BE2C (cell line): Measurements from ENCODE around the gene TRIM27.

Source experiments
- DNase-seq: peaks from one replicate; pipeline ENCODE4 v3.0.0-alpha.2; 2020
- H3K27me3 ChIP-seq: fragments of 250-450 bp; sonication (Bioruptor Pico); 2 replicates; pipeline ENCODE4 v1.5.1; 2020; ENCODE audit warnings: mild to moderate bottlenecking
- H3K36me3 ChIP-seq: fragments of 250-450 bp; sonication (Bioruptor Pico); 2 replicates; pipeline ENCODE4 v1.5.1; 2020; ENCODE audit warnings: mild to moderate bottlenecking
- H3K4me1 ChIP-seq: fragments of 250-450 bp; sonication (Bioruptor Pico); 2 replicates; pipeline ENCODE4 v1.5.1; 2020
- H3K4me3 ChIP-seq: 2 replicates; pipeline ENCODE4 v1.5.1; 2011; ENCODE audit warnings: low read depth, low read length
- H3K9me3 ChIP-seq: fragments of 250-450 bp; sonication (Bioruptor Pico); 2 replicates; pipeline ENCODE4 v1.5.1; 2020
- TF ChIP-seq, protein P1 (sequence below): IDR thresholded peaks from 2 replicates; pipeline ENCODE4 v1.5.1; 2012; ENCODE audit warnings: mild to moderate bottlenecking, low read depth, low read length

TRIM27 gene

GRCh38 chr6:28897369-28897745 lies 26.4 kb downstream of the TRIM27 start:
- H3K9me3 ChIP-seq, result no peaks in the 10 kb centered on the region
- peak overlapping the region; percentile 83 for H3K4me3 ChIP-seq
- H3K36me3 ChIP-seq, result peaks cover 16% of the 10 kb centered on the region
- no peaks in the 10 kb centered on the region for H3K27me3 ChIP-seq
- TF ChIP-seq, protein P1, sequence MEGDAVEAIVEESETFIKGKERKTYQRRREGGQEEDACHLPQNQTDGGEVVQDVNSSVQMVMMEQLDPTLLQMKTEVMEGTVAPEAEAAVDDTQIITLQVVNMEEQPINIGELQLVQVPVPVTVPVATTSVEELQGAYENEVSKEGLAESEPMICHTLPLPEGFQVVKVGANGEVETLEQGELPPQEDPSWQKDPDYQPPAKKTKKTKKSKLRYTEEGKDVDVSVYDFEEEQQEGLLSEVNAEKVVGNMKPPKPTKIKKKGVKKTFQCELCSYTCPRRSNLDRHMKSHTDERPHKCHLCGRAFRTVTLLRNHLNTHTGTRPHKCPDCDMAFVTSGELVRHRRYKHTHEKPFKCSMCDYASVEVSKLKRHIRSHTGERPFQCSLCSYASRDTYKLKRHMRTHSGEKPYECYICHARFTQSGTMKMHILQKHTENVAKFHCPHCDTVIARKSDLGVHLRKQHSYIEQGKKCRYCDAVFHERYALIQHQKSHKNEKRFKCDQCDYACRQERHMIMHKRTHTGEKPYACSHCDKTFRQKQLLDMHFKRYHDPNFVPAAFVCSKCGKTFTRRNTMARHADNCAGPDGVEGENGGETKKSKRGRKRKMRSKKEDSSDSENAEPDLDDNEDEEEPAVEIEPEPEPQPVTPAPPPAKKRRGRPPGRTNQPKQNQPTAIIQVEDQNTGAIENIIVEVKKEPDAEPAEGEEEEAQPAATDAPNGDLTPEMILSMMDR, result no peak
- no peaks in the 10 kb centered on the region for H3K4me1 ChIP-seq
- DNase-seq, result no peak

DNA sequence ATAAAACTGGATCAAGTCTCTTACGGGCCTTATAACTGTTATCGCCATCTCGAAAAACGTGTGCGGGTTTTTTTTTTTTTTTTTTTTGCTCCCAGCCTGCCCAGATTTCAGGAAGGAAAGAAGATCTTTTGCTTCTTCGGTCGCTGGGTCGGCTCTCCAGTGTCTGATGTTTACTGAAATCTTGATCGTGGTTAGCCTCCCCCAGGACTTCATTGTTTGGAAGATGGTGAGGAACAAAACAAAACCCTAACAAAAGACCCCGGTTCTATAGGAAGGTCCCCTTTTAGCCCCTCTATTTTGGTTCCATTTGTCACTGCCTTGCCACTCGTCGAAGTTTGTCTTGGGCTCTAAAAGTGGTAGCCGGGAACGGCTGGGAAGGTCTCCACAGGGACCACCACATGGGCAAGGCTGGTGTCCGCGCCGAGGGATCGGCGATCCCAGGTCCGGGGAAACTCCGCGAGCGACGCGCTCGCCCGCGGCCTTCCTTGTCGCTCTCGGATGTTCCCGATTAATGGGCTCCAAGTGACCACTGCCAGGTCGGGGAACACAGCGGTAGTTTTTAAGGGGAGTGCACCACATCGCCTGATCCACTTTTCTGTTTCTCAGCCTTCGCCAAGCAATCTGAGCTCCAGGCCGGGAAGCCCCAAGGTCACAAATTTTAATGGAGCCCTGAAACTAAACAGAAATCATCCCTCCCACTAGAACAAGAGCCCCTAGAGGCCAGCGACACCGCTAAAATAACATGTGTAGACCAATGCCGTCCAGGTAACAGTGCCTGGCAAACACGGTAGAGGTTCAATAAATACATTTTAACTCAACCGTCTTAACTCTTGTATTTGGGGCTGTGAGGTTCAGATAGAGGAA lies 27.0 kb downstream of the TRIM27 start:
- Histone ChIP-seq H3K4me1 (no peaks in the 10 kb centered on the region), H3K4me3 (peak overlapping the region; percentile 83), H3K27me3 (no peaks in the 10 kb centered on the region), H3K9me3 (no peaks in the 10 kb centered on the region), H3K36me3 (peaks cover 10% of the 10 kb centered on the region; the same call in 1 of the 2 replicates)
- peak; percentile 65 for DNase-seq
- TF ChIP-seq, protein P1, result peak; percentile 41

DNA sequence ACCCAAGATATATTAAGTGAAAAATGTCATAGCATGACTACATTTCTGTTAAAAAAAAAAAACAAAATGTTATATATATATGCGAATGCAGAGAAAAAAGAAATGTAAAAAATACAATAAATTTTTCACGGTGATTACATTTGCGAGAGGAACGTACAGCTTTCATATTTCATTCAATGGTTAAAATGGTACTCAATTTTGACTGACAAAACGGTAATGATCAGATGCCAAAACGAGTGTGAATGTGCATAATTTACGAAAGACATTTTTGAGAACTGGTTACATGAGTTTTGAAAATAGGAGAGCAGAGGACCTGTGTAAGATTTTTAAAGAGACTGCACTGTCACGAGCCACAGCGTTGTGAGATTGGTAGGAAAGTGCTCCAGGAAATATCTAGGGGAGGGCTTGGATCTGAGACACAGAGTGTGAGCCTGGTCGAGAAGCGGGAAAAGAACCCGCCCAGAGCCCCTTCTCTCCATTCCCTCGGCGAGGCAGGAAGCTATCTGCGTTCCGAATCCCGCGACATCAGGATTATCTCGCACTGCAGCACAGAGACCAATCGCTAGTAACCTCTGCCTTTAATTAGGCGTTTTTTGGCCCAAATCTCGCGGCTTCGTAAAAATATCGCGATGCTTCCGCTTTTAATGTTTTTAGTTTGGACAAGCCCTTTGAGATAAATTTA lies 28.5 kb downstream of the TRIM27 start:
- TF ChIP-seq, protein P1, result no peak
- H3K27me3 ChIP-seq, result no peaks in the 10 kb centered on the region
- no peaks in the 10 kb centered on the region for H3K9me3 ChIP-seq
- no peaks in the 10 kb centered on the region for H3K4me1 ChIP-seq
- H3K36me3 ChIP-seq, result no peaks in the 10 kb centered on the region
- peak overlapping the region; percentile 83 for H3K4me3 ChIP-seq
- peak; percentile 92 for DNase-seq

DNA sequence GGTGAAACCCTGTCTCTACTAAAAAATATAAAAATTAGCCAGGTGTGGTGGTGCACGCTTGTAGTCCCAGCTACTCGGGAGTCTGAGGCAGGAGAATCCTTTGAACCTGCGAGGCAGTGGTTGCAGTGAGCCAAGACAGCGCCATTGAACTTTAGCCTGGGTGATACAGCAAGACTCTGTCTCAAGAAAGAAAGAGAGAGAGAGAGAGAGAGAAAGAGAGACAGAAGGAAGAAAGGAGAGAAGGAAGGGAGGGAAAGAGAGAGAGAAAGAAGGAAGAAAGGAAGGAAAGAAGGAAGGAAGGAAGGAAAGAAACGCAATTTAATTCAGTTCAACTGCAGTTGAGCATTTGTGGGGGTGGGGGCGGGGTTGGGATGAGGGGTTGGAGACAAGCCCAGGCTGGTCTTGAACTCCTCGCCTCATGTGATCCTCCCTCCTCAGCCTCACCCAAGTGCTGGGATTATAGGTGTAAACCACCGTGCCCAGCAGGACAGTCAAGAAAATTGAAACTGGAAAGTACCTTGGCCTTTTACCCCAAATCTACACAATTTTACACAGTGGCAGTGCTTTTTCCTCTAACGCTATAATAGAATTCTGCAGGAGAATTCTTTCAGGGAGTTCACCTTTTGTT lies 30.5 kb downstream of the TRIM27 start:
- TF ChIP-seq, protein P1, result no peak
- Histone ChIP-seq H3K9me3 (no peaks in the 10 kb centered on the region), H3K4me1 (no peaks in the 10 kb centered on the region), H3K36me3 (no peaks in the 10 kb centered on the region), H3K4me3 (no peak overlapping the region), H3K27me3 (no peaks in the 10 kb centered on the region)
- no peak for DNase-seq

DNA sequence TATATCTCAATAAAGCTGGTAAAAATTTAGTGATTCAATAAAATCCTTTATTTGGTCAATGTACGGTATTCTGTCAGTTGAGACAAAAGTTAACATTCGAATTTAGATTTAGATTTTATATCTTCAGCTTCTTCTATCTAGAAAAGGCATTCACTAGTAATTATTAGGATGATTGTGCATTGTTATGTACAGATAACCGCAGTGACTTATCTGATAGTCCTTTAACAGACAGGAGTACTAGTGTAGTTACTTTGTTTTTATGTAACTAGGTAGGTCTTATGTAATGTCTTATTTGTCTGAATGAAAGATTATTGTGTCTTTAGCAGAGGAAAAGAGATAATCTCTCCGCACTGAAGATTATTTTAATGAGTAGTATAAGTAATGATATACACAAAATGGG lies 31.3 kb downstream of the TRIM27 start:
- H3K4me1 ChIP-seq, result no peaks in the 10 kb centered on the region
- no peaks in the 10 kb centered on the region for H3K27me3 ChIP-seq
- H3K4me3 ChIP-seq, result no peak overlapping the region
- TF ChIP-seq, protein P1, result no peak
- no peak for DNase-seq
- no peaks in the 10 kb centered on the region for H3K36me3 ChIP-seq
- no peaks in the 10 kb centered on the region for H3K9me3 ChIP-seq
